ENCODE measurements around the gene WDR18.

GRCh38 chr19:994516-994915, 10.4 kb downstream of the WDR18 start:
- TF ChIP-seq, protein P1, sequence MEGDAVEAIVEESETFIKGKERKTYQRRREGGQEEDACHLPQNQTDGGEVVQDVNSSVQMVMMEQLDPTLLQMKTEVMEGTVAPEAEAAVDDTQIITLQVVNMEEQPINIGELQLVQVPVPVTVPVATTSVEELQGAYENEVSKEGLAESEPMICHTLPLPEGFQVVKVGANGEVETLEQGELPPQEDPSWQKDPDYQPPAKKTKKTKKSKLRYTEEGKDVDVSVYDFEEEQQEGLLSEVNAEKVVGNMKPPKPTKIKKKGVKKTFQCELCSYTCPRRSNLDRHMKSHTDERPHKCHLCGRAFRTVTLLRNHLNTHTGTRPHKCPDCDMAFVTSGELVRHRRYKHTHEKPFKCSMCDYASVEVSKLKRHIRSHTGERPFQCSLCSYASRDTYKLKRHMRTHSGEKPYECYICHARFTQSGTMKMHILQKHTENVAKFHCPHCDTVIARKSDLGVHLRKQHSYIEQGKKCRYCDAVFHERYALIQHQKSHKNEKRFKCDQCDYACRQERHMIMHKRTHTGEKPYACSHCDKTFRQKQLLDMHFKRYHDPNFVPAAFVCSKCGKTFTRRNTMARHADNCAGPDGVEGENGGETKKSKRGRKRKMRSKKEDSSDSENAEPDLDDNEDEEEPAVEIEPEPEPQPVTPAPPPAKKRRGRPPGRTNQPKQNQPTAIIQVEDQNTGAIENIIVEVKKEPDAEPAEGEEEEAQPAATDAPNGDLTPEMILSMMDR (IDR thresholded peaks at IDR 0.05; ENCODE audit: insufficient read depth, low read length) = no peak
- TF ChIP-seq, protein P2, sequence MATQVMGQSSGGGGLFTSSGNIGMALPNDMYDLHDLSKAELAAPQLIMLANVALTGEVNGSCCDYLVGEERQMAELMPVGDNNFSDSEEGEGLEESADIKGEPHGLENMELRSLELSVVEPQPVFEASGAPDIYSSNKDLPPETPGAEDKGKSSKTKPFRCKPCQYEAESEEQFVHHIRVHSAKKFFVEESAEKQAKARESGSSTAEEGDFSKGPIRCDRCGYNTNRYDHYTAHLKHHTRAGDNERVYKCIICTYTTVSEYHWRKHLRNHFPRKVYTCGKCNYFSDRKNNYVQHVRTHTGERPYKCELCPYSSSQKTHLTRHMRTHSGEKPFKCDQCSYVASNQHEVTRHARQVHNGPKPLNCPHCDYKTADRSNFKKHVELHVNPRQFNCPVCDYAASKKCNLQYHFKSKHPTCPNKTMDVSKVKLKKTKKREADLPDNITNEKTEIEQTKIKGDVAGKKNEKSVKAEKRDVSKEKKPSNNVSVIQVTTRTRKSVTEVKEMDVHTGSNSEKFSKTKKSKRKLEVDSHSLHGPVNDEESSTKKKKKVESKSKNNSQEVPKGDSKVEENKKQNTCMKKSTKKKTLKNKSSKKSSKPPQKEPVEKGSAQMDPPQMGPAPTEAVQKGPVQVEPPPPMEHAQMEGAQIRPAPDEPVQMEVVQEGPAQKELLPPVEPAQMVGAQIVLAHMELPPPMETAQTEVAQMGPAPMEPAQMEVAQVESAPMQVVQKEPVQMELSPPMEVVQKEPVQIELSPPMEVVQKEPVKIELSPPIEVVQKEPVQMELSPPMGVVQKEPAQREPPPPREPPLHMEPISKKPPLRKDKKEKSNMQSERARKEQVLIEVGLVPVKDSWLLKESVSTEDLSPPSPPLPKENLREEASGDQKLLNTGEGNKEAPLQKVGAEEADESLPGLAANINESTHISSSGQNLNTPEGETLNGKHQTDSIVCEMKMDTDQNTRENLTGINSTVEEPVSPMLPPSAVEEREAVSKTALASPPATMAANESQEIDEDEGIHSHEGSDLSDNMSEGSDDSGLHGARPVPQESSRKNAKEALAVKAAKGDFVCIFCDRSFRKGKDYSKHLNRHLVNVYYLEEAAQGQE (IDR thresholded peaks at IDR 0.05; ENCODE audit: insufficient replicate concordance, low read depth) = no peak

All from HL-60 (cell line).